ENCODE results near the gene C2orf49.
"Not testable (repeated sequence)": the region's sequence is repeated elsewhere in the genome, so short reads cannot be mapped to it uniquely, and the experiment has no call there.

The C2orf49 gene

GRCh38 chr2:105321875-105322646, 15.3 kb upstream of the C2orf49 start:
- DNase-seq (ENCODE audit: low read depth) = no peak

GRCh38 chr2:105323111-105323510, 14.2 kb upstream of the C2orf49 start:
- no peak for DNase-seq (ENCODE audit: low read depth)

- no peak for DNase-seq (ENCODE audit: low read depth)
Observed at GRCh38 chr2:105324101-105324500, 13.2 kb upstream of the C2orf49 start.

GRCh38 chr2:105324732-105325131, 12.6 kb upstream of the C2orf49 start:
- DNase-seq (ENCODE audit: low read depth) = no peak

DNA sequence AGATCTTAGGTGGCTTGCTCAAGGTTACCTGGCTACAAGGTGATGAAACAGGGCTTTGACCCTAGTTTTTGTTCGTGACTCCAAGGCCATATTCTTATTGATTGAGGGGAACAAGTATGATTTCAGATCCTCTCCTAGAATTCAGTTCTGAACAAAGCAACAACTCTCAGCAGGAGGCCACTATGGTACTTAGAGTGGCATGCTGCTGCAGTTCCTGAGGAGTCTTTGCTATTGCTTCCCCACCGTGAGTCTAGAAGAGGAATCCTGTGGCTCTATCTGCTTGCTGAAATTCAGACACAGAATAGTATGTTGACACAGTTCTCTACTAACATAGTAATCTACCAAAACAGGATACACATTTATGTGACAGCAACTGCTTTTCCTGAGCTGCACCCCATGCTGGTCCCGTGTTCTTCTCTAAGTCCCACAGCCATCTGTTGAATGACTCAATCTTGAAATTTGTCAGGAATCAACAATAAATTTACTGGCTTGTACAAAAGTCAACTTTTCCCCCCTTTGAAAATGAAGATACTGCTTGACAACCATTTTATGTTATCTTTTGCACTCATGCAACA, 11.9 kb upstream of the C2orf49 start:
- no peak for DNase-seq (ENCODE audit: low read depth)

DNA sequence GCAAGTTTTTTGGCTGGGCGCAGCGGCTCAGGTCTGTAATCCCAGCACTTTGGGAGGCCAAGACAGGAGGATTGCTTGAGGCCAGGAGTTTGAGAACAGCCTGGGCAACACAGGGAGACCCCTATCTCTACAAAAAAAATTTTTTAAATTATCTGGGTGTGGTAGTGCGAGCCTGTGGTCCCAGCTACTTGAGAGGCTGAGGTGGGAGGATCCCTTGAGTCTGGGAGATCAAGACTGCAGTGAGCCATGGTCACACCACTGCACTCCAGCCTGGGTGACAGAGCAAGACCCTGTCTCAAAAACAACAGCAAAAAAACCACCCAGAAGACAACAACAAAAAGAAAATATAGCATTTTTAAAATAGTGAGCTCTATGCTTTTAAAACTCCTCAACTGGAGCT, 10.1 kb upstream of the C2orf49 start:
- not testable (repeated sequence) for DNase-seq (ENCODE audit: low read depth)

DNA sequence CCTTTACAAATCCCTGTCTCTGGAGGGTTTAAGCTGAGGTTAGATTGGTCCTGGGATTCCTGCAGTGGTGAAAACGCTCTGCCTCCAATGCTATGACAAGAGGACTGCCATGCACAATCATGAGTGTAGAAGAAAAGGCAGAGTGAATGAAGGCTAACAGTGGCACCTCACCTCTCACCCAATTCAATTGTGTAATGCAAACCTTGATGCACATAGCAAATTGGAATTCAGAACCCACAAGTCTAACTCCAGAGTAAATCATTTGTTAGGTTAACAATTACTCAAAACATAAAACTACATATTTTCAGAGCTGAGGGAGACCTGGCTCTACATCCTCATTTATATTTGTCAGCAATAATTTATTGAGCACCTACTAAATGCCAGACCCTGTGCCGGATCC, 9.7 kb upstream of the C2orf49 start:
- no peak for DNase-seq (ENCODE audit: low read depth)

GRCh38 chr2:105328281-105329196, 8.8 kb upstream of the C2orf49 start:
- DNase-seq (ENCODE audit: low read depth) = no peak

DNA sequence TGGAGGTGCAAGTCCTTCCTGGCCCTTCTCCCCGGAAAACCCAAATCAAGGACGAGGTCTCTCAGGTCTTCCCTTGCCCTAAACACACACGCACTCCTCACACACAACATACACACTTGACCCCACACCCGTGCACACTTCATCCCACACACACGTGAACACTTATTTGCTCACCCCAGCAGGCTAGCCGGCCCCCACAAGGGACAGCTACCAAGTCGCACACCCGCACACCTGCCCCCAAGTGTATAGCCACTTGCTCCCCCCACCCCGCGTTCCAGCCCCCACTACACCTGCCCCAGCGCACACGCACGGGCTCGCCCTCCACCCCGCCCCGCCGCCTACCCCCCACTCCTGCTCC, 8.2 kb upstream of the C2orf49 start:
- no peak for DNase-seq (ENCODE audit: low read depth)

- DNase-seq (ENCODE audit: low read depth) = peak; percentile 50
Observed at GRCh38 chr2:105329561-105330495, 7.5 kb upstream of the C2orf49 start, which contains the start of gene TGFBRAP1. TSS of gene TGFBRAP1 (minus strand) at chr2:105329735. CDS start at chr2:105308301, 21,434 bp downstream.

GRCh38 chr2:105330681-105331375, 6.5 kb upstream of the C2orf49 start:
- no peak for DNase-seq (ENCODE audit: low read depth)

GRCh38 chr2:105334211-105334610, 3.1 kb upstream of the C2orf49 start:
- no peak for DNase-seq (ENCODE audit: low read depth)

DNA sequence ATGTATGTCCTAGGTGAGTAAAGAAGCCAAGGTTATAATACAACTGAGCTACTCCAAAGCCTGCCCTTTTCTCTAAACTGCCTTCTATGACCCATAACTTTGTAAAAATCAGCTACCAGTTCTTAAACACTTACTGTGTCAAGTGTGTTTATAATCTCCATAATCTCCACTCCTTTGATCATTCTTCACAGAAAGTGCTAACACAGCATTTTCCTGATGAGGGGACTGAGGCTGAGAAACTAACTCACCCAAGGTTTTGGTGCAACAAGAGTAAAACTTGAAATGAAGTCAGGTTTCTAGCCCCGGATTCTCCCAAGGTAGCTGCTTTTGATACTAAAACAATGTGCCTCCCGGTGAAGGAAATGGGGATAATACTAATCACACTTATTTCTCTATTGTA, 1.9 kb upstream of the C2orf49 start:
- DNase-seq (ENCODE audit: low read depth) = no peak

DNA sequence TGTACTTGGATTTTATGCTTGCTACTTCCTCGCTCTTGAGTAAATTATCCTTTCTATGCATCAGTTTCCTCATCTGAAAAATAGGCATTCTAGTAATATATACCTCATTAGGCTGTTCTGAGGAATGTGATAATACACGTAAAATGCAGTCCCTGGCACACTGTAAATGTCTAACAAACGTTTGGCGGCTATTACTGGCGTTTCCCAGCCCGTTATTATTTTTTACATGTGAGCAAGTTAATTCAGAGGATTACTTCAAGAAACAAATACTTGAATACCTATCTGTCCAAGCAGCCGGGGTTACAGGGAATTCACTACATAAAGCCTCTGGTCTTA, 586 bp upstream of the C2orf49 start:
- no peak for DNase-seq (ENCODE audit: low read depth)

- no peak for DNase-seq (ENCODE audit: low read depth)
Observed at GRCh38 chr2:105338020-105338385, 663 bp downstream of the C2orf49 start.

DNA sequence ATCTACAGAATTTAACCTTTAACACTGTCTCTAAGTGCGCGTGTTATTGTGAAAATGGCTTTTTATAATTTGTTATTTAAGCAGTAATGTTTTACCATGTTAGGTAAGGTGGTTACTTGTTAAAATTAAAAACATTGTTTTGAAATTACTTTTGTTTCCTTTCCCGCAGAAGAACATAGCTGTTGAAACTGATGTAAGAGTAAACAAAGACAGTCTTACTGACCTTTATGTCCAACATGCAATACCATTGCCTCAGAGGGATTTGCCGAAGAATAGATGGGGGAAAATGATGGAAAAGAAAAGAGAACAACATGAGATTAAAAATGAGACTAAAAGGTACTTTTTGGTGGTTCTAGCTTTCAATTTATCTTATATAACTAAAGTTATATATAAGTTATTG, 2.1 kb downstream of the C2orf49 start:
- DNase-seq (ENCODE audit: low read depth) = no peak

- no peak for DNase-seq (ENCODE audit: low read depth)
Observed at GRCh38 chr2:105344704-105345345, 7.5 kb downstream of the C2orf49 start.

- no peak for DNase-seq (ENCODE audit: low read depth)
Observed at GRCh38 chr2:105357122-105357521, 19.8 kb downstream of the C2orf49 start.

DNA sequence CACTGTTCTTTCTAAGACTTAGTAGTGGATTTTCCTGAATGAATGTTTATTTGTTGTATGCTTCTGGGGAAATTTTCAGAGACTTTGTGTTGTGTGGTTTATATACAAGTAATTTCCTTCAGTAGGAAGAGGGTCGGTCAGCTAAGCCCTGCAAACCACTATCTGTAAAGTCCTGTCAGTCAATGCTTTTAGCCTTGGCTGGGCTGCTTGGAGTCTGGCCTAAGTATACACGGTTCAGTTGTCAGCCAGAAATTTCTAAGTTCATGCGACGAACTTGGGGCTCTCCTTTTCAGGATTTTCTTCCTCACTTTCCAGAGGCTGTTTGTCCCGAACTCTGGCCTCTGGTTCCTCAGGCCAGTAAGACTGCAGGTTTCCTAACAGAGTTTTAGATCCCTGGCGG, 21.3 kb downstream of the C2orf49 start:
- no peak for DNase-seq (ENCODE audit: low read depth)

DNA sequence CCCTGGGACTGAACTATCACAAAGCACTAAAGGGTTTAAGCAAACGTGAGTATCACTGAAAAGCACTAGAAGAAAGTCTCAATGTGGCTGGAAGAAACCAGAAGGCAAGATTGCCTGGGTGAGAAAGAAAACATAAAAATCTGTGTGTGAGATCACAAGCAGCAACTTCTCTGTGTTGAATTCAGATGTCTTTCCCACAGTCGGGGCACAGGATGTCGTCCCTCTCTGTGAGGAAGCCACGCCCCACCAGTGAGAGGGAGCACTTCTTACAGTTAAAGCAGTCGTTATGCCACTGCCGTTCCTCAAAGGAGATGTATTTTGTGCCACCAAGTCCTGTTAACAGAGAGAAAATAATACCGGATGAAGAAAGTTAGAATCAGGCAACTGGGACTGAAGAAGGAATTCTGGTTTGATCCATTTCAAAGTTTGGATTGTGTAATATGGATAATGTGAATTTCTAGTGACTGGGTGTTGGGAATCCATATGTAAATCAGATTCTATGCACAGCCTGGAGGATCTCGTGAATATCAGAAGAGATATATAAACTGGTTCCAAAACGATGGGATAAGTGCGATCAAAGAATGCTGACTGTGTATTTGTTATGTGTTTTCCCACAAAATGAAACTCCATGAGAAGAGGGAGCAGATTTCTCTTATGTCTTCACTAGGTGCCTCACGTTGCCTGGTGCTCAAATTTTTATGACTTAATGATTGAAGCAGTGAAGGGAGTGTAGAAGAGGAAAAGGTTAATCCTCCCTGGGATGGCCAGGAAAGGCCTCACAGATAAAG, 24.0 kb downstream of the C2orf49 start:
- DNase-seq (ENCODE audit: low read depth) = no peak
